G401 (cell line): ENCODE results near the gene NCKAP5. TPM values are rescaled to one million over a fixed set of nuclear protein-coding genes. Genes with fewer than 3 reads are reported as not detected.
"Not testable (repeated sequence)": the region's sequence is repeated elsewhere in the genome, so short reads cannot be mapped to it uniquely, and the experiment has no call there.

Source experiments
- DNase-seq: peaks from one replicate; pipeline ENCODE4 v3.0.0-alpha.2; 2015; ENCODE audit warnings: low spot score
- in situ Hi-C: cut with HindIII; loops from 2 replicates; pipeline ENCODE4 v1.10.0; 2016; ENCODE audit warnings: low sequenced_read_pairs, mixed read lengths
- total RNA-seq: library from RNA; depleted of rRNA; stranded (reverse); fragments of >200 nt; shearing (Covaris generic); gene quantifications from 2 replicates; pipeline ENCODE4 v1.2.3, GENCODE V29; 2014

The NCKAP5 gene
- total RNA-seq, 1 experiment from 2014 or later, result not detected

- DNase-seq, result no peak
- in situ Hi-C loops, result no loop called here
These were observed 84.2 kb downstream of the NCKAP5 start for GRCh38 chr2:133484106-133484505.

- in situ Hi-C loops, result no loop called here
These were observed 85.1 kb downstream of the NCKAP5 start for GRCh38 chr2:133483181-133483580.

DNA sequence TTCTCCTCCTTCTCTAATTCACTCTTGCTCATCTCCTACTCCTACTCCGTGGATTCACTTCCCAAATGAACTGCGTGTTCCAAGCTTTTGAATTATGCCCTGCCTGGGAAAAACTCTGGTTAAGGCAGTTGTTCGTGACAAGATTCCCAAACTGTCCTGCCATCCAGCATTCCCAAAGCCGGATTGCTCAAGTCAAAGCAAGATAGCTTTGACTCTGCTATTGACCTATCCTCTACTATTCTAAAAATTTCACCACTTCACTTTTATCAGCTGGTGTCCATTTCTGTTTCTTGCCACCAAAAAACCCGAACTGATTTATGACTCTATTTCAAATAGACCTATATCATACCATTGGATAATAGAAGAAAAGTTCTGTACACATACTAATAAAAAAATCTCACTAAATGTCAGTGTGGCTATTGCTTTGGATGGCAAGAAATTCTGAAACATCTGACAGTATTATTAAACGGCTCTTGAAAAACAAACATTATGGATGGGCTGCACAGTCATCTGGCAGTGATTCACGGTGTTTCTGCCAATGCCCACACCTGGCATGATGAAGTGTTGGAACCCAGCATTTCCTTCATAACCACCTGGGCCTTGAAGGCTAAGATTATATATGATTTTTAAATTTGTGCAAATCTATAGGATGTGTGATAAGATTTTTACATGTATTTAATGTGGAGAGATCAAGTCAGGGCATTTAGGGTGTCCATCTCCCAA, 87.4 kb downstream of the NCKAP5 start:
- no peak for DNase-seq
- in situ Hi-C loops, result no loop called here

More at GRCh38 chr2:133483181-133483580, 85.1 kb downstream of the NCKAP5 start:
- DNase-seq, result no peak

- DNase-seq, result no peak
- in situ Hi-C loops, result no loop called here
These were observed 90.7 kb downstream of the NCKAP5 start for GRCh38 chr2:133477616-133477990.

GRCh38 chr2:133476931-133477615, 91.2 kb downstream of the NCKAP5 start:
- in situ Hi-C loops, result no loop called here
- no peak for DNase-seq

GRCh38 chr2:133476286-133476685, 92.0 kb downstream of the NCKAP5 start:
- DNase-seq, result no peak
- in situ Hi-C loops, result no loop called here

- DNase-seq, result no peak
- in situ Hi-C loops, result no loop called here
These were observed 92.7 kb downstream of the NCKAP5 start for GRCh38 chr2:133475610-133476009.

- in situ Hi-C loops, DNase-seq: not testable (repeated sequence)
These were observed 97.8 kb downstream of the NCKAP5 start for GRCh38 chr2:133470446-133470845.

DNA sequence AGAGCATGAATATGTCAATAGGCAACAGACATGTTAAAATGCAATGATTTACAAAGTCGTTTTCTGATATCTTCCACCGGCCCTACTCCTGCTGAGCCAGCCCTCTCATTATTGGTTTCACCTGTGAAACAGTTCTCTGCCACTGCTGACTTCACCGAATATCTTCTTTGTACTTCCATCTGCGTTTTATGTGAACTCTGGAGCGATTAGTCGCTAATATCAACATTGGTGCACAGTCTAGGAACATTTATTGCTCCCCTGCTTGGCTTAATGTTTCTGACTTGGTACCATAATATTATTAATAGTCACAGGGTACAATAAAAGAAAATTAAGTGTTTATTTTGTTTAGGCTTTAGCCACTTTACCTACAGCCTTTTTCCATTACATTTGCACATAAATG, 105.5 kb downstream of the NCKAP5 start:
- no peak for DNase-seq
- in situ Hi-C loops, result no loop called here

DNA sequence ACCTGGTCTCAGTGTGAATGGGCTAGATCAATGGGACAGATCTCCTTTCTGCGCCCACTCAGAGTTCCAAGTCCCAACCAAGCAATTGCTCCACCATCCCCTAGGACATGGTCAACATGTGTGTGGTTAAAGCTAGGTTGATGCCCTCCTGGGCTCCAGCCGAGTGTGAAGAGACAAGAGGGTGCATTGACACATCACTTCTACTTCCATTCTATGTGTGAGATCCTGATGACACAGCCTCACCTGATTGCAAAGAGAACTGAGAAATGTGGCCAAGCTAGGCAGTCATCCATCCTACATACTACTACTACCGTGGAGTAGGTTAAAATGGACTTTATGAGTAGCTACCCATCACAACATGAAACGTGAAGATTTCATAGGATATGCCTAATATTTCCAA, 106.8 kb downstream of the NCKAP5 start:
- no peak for DNase-seq
- in situ Hi-C loops, result no loop called here

- no peak for DNase-seq
These were observed 108.7 kb downstream of the NCKAP5 start for GRCh38 chr2:133459590-133459989.

GRCh38 chr2:133458280-133458679, 110.0 kb downstream of the NCKAP5 start:
- in situ Hi-C loops, result no loop called here
- no peak for DNase-seq

More at GRCh38 chr2:133459590-133459989, 108.7 kb downstream of the NCKAP5 start:
- in situ Hi-C loops, result no loop called here

DNA sequence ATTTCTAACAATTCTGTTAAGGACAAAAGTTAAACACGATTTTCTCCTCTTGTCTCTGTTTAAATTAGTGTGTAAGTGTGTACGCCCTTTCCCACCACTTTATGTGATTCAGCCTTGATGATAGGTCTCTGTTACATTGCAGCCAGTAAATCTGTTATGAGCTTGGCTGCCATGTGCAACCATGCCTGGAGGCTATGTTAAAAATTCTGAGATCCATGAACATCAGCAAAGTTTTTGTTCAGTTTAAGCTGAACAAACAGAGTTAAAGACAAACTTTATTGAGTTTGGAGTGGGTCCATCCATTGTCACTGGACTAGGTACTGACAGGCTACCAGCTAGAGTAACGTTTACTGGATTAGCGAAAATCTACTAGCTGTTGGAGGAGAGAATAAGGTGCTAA, 110.4 kb downstream of the NCKAP5 start:
- DNase-seq, result no peak
- in situ Hi-C loops, result no loop called here

DNA sequence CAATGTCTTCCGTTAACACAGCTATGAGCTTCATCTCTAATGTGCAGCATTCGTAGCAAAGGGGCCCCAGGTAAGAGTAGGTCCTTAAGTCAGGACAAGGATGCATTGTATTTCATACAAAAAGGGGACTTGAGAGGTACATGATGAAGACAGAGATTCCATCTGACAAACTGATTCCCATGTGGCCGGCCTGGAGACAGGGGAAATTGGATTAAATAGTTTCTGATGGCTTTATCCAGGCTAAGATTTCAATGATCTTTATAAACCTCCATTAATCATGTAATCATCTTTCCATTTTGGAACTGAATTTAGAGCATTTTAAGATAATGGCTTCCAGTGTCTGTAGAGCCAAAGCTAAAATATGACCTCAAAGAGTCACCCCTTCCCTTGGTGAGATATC, 111.3 kb downstream of the NCKAP5 start:
- in situ Hi-C loops, result no loop called here
- DNase-seq, result no peak

- no peak for DNase-seq
- in situ Hi-C loops, result no loop called here
These were observed 112.1 kb downstream of the NCKAP5 start for GRCh38 chr2:133456156-133456555.

- DNase-seq, result no peak
- in situ Hi-C loops, result no loop called here
These were observed 115.2 kb downstream of the NCKAP5 start for GRCh38 chr2:133453032-133453431.

- no peak for DNase-seq
- in situ Hi-C loops, result no loop called here
These were observed 115.7 kb downstream of the NCKAP5 start for GRCh38 chr2:133452583-133452982.

- in situ Hi-C loops, result no loop called here
- no peak for DNase-seq
These were observed 116.1 kb downstream of the NCKAP5 start for GRCh38 chr2:133452146-133452545.

DNA sequence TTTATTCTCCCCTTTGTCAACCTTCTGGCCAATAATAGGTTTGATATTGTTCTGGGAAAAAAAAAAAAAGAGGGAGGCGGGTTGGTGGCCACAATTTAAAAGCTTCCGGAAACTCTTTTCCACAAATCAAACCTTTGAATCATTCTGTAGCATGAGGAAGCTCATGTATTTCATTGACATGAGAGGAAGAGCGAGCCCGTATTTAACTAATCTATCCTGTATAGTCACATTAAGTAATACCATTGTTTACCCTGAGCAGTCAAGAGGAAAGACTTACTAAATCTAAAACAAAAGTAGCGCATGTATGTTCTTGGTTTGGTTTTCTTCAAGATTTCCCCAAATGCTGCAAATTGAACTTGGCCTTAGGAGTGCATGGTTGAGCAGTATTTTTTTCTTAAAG, 120.1 kb downstream of the NCKAP5 start:
- in situ Hi-C loops, result no loop called here

DNA sequence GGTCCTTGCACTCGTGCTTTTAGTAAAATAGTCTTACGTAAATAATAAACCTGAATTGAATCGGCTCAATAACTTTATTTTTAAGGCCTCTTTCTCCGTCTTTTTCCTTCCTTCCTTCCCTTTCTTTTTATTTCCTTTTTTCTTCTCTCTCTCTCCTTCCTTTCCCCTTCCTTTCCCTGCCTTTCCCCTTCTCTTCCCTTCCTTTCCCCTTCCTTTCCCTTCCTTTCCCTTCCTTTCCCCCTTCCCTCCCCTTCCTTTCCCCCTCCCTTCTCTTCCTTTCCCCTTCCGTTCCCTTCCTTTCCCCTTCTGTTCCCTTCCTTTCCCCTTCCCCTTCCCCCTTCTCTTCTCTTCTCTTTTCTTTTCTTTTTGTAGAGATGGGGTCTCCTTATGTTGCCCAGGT, 121.0 kb downstream of the NCKAP5 start:
- in situ Hi-C loops, result no loop called here
- no peak for DNase-seq

More for the DNA sequence above, 120.1 kb downstream of the NCKAP5 start:
- DNase-seq, result no peak

- in situ Hi-C loops, result no loop called here
- no peak for DNase-seq
These were observed 123.8 kb downstream of the NCKAP5 start for GRCh38 chr2:133444465-133444864.
